ENCODE data around the gene KEL.

KEL gene

GRCh38 chr7:142896741-142897379 is 65.3 kb downstream of the KEL start:
- DNase-seq (ENCODE audit: low spot score): no peak

DNA sequence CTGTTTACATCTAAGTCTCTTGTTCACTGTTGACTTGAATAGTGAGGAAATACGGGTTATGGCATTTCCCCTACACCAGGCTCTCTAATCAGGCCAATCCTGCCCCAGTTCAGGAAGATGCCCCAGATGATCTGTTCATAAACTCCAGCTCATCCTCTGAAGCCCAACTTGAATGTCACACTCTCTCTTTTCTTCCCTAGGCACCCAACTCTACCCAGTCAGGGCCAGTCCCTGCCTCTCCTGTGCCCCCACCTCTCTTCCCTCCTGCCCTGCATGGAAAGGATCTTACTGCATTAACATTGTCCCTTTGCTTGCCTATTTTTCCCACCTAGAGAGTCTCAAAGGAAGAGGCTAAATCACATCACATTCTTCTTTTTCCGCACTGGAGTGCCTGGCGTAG is 66.0 kb downstream of the KEL start:
- DNase-seq (ENCODE audit: low spot score): no peak

- no peak for DNase-seq (ENCODE audit: low spot score)
Observed at GRCh38 chr7:142894985-142895593, 67.1 kb downstream of the KEL start.

GRCh38 chr7:142894112-142894984 is 67.8 kb downstream of the KEL start:
- DNase-seq (ENCODE audit: low spot score): no peak

DNA sequence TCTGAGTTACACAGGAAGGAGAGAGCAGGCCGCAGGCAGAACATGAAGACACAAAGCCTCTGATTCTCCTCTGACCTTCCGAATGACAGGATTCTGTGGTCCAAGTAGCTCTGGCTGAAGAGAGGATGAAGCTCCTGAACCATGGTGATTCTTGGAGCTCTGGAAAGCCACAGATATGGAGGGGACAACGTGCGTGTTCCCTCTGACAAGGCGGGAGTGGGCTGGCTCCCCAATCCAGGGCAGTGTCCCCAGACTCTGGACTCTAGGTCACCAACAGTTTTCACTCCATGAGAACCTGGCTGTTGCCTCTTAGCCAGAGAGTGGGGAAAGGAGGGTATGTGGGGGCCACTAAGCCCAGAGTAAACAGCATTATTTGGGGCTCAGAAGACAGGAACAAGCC is 69.2 kb downstream of the KEL start:
- no peak for DNase-seq (ENCODE audit: low spot score)

- no peak for DNase-seq (ENCODE audit: low spot score)
Observed at GRCh38 chr7:142891490-142892082, 70.6 kb downstream of the KEL start.
